Lower leg skin (tissue), 4 donors: ENCODE measurements around the gene TM4SF5. TPM values are rescaled to one million over a fixed set of nuclear protein-coding genes. Genes with fewer than 3 reads are reported as not detected.

Experiments used
- DNase-seq, 2 donors: peaks; one replicate each; pipeline ENCODE4 v3.0.0-alpha.2; 2019; ENCODE audit warnings: low spot score in 2 of 2
- H3K4me3 ChIP-seq: fragments of 200-600 bp; sonication (generic); 2 replicates; pipeline ENCODE4 v1.5.1; 2017; ENCODE audit warnings: mild to moderate bottlenecking, low read depth; ENCODE audit not compliant: poor library complexity, severe bottlenecking
- CTCF ChIP-seq, 3 donors: fragments of 450-650 bp; IDR thresholded peaks; one replicate each; pipeline ENCODE4 v1.5.1; 2016; ENCODE audit warnings: antibody characterized with exemption in 3 of 3, mild to moderate bottlenecking in 3 of 3, moderate library complexity in 2 of 3
- POLR2A ChIP-seq, 2 donors: fragments of 450-650 bp; IDR thresholded peaks; one replicate each; pipeline ENCODE4 v1.6.1; 2016 to 2017; ENCODE audit warnings: antibody characterized with exemption in 2 of 2, mild to moderate bottlenecking in 1 of 2, moderate library complexity in 1 of 2
- WGBS, 2 donors: methylation state at CpG; one replicate each; pipeline ENCODE4 v1.1.5; 2018; 5-methylcytosine and 5-hydroxymethylcytosine counted together
- intact Hi-C: fragments of 100-400 bp; cut with DNase I; formaldehyde crosslinking; loops from one replicate; pipeline ENCODE4 v1.15.0; 2023; ENCODE audit warnings: low total_unique reads
- total RNA-seq, 4 donors: library from RNA; depleted of rRNA; stranded (reverse); fragments of >200 nt; gene quantifications; one replicate each; pipeline ENCODE4 v1.1.0, GENCODE V29; 2016

TM4SF5 gene
- total RNA-seq = not detected

- WGBS, 2 donors = 42 to 48% methylated on average over 13 of the region's 13 CpGs
Measured at GRCh38 chr17:4771519-4772234, at the start of gene TM4SF5. Gene TM4SF5, plus strand, starts transcription at chr17:4771886. Its CDS starts 37 bp downstream, at chr17:4771923.

GRCh38 chr17:4722678-4723240, 48.9 kb upstream of the TM4SF5 start:
- no peak for DNase-seq
- intact Hi-C loops = no loop called here
- no peak overlapping the region for H3K4me3 ChIP-seq
- TF ChIP-seq CTCF (IDR thresholded peaks at IDR 0.05) = no peak
- TF ChIP-seq POLR2A (IDR thresholded peaks at IDR 0.05) = no peak
- 84 to 90% methylated on average over 16 of the region's 16 CpGs for WGBS, 2 donors

More at GRCh38 chr17:4771519-4772234, at the start of gene TM4SF5:
- TF ChIP-seq POLR2A (IDR thresholded peaks at IDR 0.05) (no peak), CTCF (IDR thresholded peaks at IDR 0.05) (no peak)
- DNase-seq = no peak
- no peak within 1 kb of the TSS for H3K4me3 ChIP-seq
- intact Hi-C loops = loop anchor here (10.0 kb wide), 1 partner anchor 1063 kb away; no protein-coding TSS in a partner anchor

- WGBS, 2 donors = 89 to 90% methylated on average over 5 of the region's 5 CpGs
- TF ChIP-seq POLR2A (IDR thresholded peaks at IDR 0.05) = no peak
- TF ChIP-seq CTCF (IDR thresholded peaks at IDR 0.05) = no peak
- no peak for DNase-seq
- H3K4me3 ChIP-seq = no peak overlapping the region
- intact Hi-C loops = no loop called here
Measured at GRCh38 chr17:4724650-4725049, 47.0 kb upstream of the TM4SF5 start.

- WGBS, 2 donors = 77 to 86% methylated on average over 9 of the region's 9 CpGs
- H3K4me3 ChIP-seq = no peak overlapping the region
- no peak for DNase-seq
- intact Hi-C loops = no loop called here
- TF ChIP-seq CTCF (IDR thresholded peaks at IDR 0.05) = no peak
- no peak for TF ChIP-seq POLR2A (IDR thresholded peaks at IDR 0.05)
Measured at GRCh38 chr17:4725646-4726310, 45.9 kb upstream of the TM4SF5 start.

GRCh38 chr17:4728124-4728523, 43.6 kb upstream of the TM4SF5 start:
- intact Hi-C loops = no loop called here
- DNase-seq = no peak

More at GRCh38 chr17:4728124-4728523, 43.6 kb upstream of the TM4SF5 start:
- H3K4me3 ChIP-seq = no peak overlapping the region
- TF ChIP-seq POLR2A (IDR thresholded peaks at IDR 0.05) = no peak
- no peak for TF ChIP-seq CTCF (IDR thresholded peaks at IDR 0.05)
- WGBS, 2 donors = 47 to 50% methylated on average over 3 of the region's 3 CpGs
